ENCODE data around the gene ZNF532.

Gene ZNF532

DNA sequence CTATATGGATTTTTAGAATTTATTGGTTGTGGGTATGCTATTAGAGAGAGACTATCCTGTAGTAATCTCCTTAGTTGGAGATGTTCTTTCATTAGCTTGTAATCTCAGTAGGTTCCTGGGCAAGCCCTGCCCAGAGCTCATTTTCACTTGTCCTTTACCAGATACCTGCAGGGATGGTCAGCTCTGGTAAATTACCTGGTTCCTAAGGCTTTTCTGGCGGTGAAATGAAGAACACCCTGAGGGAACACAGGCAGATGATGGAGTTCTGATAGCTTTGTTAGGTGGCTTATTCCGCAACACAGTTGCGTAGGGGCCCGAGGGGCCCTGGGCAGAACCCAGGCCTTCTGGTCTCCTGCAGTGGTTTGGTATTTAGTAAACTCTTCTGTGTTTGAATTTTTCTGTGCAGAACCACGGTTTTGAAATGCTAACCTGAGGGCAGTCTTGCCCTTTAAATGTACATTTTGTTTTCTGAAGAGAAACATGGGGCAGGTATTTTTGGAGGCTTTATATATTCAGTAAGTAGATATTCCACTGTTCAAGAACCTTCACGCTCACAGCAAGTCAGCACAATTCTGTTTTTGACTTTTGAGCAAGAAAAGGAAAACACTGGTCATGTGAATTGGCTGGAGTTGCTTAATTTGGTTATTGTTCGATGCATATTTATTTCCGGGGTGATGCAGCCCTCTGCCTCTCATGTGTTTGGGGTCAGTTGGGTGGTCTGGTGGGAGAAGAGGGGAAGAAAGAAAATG, 22.4 kb downstream of the ZNF532 start:
- TF ChIP-seq POLR2A (IDR thresholded peaks at IDR 0.05; ENCODE audit: extremely low read depth, insufficient read length): no peak
- TF ChIP-seq MYC (IDR thresholded peaks at IDR 0.05; ENCODE audit: low read depth, low read length): no peak
- TF ChIP-seq, protein P1, sequence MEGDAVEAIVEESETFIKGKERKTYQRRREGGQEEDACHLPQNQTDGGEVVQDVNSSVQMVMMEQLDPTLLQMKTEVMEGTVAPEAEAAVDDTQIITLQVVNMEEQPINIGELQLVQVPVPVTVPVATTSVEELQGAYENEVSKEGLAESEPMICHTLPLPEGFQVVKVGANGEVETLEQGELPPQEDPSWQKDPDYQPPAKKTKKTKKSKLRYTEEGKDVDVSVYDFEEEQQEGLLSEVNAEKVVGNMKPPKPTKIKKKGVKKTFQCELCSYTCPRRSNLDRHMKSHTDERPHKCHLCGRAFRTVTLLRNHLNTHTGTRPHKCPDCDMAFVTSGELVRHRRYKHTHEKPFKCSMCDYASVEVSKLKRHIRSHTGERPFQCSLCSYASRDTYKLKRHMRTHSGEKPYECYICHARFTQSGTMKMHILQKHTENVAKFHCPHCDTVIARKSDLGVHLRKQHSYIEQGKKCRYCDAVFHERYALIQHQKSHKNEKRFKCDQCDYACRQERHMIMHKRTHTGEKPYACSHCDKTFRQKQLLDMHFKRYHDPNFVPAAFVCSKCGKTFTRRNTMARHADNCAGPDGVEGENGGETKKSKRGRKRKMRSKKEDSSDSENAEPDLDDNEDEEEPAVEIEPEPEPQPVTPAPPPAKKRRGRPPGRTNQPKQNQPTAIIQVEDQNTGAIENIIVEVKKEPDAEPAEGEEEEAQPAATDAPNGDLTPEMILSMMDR (IDR thresholded peaks at IDR 0.05; ENCODE audit: low read depth, low read length): no peak
- TF ChIP-seq, protein P2, sequence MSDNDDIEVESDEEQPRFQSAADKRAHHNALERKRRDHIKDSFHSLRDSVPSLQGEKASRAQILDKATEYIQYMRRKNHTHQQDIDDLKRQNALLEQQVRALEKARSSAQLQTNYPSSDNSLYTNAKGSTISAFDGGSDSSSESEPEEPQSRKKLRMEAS (IDR thresholded peaks at IDR 0.05; ENCODE audit: low read depth, low read length): no peak
- no peak for DNase-seq (ENCODE audit: low read depth)

DNA sequence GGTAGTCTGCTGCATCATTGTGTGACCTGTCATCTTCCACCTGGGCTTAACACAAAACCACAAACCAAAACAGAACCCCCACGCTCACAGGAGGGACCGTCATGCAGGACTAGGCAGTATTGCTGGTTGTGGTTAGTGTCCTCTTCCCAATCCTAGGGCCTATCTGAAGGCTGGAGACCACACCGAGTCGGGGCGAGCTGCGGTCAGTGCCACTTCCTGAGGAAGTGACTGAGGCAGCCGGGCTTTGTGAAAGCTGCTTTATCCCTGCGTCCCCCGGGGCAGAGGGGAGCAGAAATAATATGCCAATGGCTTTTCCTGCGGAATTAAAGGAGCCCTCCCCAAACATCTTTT, 22.9 kb downstream of the ZNF532 start:
- DNase-seq (ENCODE audit: low read depth): peak; percentile 97
- H3K4me3 ChIP-seq (ENCODE audit: low read depth, low read length): no peak overlapping the region
- no peak for TF ChIP-seq MYC (IDR thresholded peaks at IDR 0.05; ENCODE audit: low read depth, low read length)
- TF ChIP-seq POLR2A (IDR thresholded peaks at IDR 0.05; ENCODE audit: extremely low read depth, insufficient read length): no peak
- TF ChIP-seq, protein P1 (IDR thresholded peaks at IDR 0.05; ENCODE audit: low read depth, low read length): no peak
- TF ChIP-seq, protein P2 (IDR thresholded peaks at IDR 0.05; ENCODE audit: low read depth, low read length): no peak

More for the DNA sequence above, 22.4 kb downstream of the ZNF532 start:
- no peak overlapping the region for H3K4me3 ChIP-seq (ENCODE audit: low read depth, low read length)

DNA sequence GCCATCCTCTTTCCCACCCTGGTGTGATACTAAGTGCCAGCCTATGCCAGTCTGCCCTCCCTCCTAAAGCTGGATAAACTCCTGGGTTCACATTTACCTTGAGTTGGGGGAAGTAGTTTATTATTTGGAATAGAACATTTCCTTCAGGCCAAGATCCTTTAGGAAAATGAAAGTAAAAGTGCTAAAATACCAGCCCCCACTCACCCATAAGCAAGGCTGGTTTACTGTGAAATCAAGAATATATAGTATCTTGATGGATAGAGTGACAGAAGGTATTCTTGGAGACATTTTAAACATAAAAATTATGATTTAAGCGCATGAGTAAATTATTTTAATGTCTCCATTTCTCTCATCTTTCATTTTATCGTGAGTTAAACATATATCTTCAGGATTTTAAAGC, 27.1 kb downstream of the ZNF532 start:
- H3K4me3 ChIP-seq (ENCODE audit: low read depth, low read length): no peak overlapping the region
- TF ChIP-seq, protein P2 (IDR thresholded peaks at IDR 0.05; ENCODE audit: low read depth, low read length): no peak
- TF ChIP-seq, protein P1 (IDR thresholded peaks at IDR 0.05; ENCODE audit: low read depth, low read length): no peak
- no peak for TF ChIP-seq MYC (IDR thresholded peaks at IDR 0.05; ENCODE audit: low read depth, low read length)
- no peak for TF ChIP-seq POLR2A (IDR thresholded peaks at IDR 0.05; ENCODE audit: extremely low read depth, insufficient read length)
- DNase-seq (ENCODE audit: low read depth): no peak

DNA sequence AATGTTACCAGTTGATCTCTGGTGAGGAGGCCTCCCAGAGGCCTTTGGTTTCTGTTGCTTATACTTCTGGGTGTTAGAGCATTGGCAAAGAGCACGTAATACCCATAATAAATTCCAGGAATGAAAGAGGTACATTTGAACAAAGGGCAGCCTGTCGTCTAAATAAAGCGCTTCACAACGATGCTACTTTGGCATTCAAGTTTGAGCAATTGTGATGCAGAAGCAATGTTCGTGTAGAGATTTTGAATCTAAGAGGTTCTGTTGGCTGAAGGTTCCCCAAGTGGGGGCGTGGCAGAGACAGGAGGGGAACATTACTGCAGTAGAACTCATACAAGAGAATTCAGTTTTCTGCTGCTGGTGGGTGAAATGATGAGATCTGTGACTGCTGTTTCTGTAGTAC, 27.8 kb downstream of the ZNF532 start:
- H3K4me3 ChIP-seq (ENCODE audit: low read depth, low read length): no peak overlapping the region
- TF ChIP-seq, protein P2 (IDR thresholded peaks at IDR 0.05; ENCODE audit: low read depth, low read length): no peak
- TF ChIP-seq, protein P1 (IDR thresholded peaks at IDR 0.05; ENCODE audit: low read depth, low read length): no peak
- TF ChIP-seq POLR2A (IDR thresholded peaks at IDR 0.05; ENCODE audit: extremely low read depth, insufficient read length) (no peak), MYC (IDR thresholded peaks at IDR 0.05; ENCODE audit: low read depth, low read length) (no peak)
- DNase-seq (ENCODE audit: low read depth): no peak

DNA sequence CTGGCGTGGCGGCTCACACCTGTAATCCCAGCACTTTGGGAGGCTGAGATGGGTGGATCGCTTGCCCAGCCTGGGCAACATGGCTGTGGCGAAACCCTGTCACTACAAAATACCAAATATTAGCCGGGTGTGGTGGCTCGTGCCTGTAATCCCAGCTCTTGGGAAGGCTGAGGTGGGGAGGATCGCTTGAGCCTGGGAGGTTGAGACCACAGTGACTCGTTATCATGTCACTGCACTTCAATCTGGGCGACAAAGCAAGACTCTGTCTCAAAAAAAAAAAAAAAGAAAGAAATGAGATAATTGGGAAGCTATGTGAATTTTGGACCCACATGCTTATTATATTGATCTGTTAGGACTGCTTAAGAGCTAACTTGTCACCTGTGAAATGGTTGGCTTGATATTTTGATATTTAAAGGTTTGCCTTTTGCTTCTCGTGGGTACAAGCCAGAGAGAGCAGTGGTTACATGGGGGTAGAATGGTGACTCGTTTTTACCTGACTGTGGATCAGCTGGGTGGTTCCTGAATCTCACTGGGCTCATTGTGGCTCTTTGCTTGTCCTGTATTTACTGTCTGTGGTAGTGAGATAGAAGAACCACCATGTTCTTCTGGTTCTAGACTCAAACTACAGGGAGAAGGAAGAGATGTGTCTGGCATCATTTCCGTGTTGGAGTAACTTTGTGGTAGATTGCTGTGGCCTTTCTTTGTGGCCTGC, 28.9 kb downstream of the ZNF532 start:
- TF ChIP-seq POLR2A (IDR thresholded peaks at IDR 0.05; ENCODE audit: extremely low read depth, insufficient read length): no peak
- TF ChIP-seq, protein P1 (IDR thresholded peaks at IDR 0.05; ENCODE audit: low read depth, low read length): no peak
- TF ChIP-seq, protein P2 (IDR thresholded peaks at IDR 0.05; ENCODE audit: low read depth, low read length): no peak
- no peak for TF ChIP-seq MYC (IDR thresholded peaks at IDR 0.05; ENCODE audit: low read depth, low read length)
- DNase-seq (ENCODE audit: low read depth): no peak
- no peak overlapping the region for H3K4me3 ChIP-seq (ENCODE audit: low read depth, low read length)
